Measurements from ENCODE around the gene ECT2L. TPM values are rescaled to one million over a fixed set of nuclear protein-coding genes. Genes with fewer than 3 reads are reported as not detected.

Gene ECT2L
- total and polyA plus RNA-seq, 8 donors = 0.63 to 3.3 (median 1.8) TPM; not detected in 1

DNA sequence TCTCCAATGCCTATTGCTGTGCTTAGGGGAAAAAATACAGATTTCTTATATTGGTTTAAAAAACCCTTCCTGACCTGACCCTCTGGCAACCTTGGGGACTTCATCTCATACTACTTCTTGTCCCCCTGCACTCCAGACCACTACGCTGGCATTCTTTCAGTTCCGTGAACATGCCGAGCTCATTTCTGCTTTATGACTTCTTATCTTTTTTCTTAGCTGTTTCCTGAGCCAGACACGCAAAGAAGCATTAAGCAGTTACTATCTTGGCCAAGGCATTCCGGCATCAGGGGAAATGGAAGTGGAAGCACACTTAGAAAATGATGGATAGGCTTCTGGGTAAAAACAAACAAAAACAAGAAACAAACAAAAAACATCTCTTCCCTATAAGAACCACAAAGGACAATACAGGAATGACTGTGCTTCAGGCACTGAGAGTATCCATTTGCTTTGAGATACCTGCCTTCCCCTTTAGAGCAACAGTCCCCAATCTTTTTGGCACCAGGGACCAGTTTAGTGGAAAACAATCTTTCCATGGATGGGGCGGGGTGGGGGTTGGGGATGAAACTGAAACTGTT, 26.7 kb upstream of the ECT2L start:
- no peak overlapping the region for H3K4me3 ChIP-seq
- ATAC-seq = no peak

DNA sequence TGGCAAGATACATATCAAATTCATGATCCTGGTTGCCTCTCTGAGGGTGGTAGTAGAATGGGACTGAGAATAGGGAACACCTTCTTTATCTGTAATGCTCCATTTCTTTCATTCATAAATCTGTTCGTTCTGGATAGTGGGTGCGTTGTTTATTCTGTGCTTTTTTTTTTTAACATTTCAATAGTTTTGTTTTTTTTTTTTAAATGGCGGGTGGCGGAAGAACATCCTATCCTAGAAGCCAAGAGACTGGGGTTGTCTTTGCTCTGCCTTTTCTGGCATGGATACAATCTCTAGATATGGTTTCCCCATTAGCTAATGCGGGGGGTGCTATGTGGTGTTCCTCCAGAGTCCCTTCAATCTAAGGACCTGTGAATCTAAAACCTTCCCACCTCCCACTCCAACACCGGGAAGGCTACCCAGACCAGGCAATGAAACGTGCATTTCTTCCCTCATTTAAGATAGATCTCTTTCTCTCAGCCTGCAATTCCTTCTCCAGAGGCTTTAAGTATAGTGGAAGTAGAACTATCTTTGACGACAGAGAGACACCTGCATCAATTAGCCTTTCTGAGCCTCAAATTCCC, 23.2 kb upstream of the ECT2L start:
- Histone ChIP-seq H3K9me3 (no peaks in the 10 kb centered on the region), H3K4me1 (peaks cover 8 to 24% of the 10 kb centered on the region in 2 donors), H3K27ac (peak overlapping the region; percentile 96 to 98), H3K27me3 (no peaks in the 10 kb centered on the region), H3K4me3 (peak overlapping the region; percentile 67 to 79), H3K36me3 (no peaks in the 10 kb centered on the region)
- DNase-seq (no peak), ATAC-seq (no peak)
- intact Hi-C loops (cut with DNase I) = no loop called here
- TF ChIP-seq CTCF (IDR thresholded peaks at IDR 0.05) = no peak

More for the DNA sequence above, 26.7 kb upstream of the ECT2L start:
- Histone ChIP-seq H3K27me3 (no peaks in the 10 kb centered on the region), H3K4me1 (peaks cover 3 to 13% of the 10 kb centered on the region in 2 donors), H3K27ac (no peak overlapping the region), H3K9me3 (no peaks in the 10 kb centered on the region), H3K36me3 (no peaks in the 10 kb centered on the region)
- DNase-seq = peak in 1 of 4 donors; percentile 23
- no peak for TF ChIP-seq CTCF (IDR thresholded peaks at IDR 0.05)
- intact Hi-C loops (cut with DNase I) = loop anchor here (5.0 to 10.0 kb wide), 3 partner anchors 174 to 344 kb away; no protein-coding TSS in a partner anchor

- peaks cover 8 to 24% of the 10 kb centered on the region in 2 donors for H3K4me1 ChIP-seq
- no peaks in the 10 kb centered on the region for H3K9me3 ChIP-seq
- H3K4me3 ChIP-seq = peak within 1 kb of the TSS; percentile 67 to 79
- TF ChIP-seq CTCF (IDR thresholded peaks at IDR 0.05) = no peak
- H3K27me3 ChIP-seq = no peaks in the 10 kb centered on the region
- DNase-seq = peak; percentile 93 to 100 (median 96)
- H3K36me3 ChIP-seq = no peaks in the 10 kb centered on the region
- ATAC-seq = peak; percentile 99
- intact Hi-C loops (cut with DNase I) = no loop called here
- peak within 1 kb of the TSS; percentile 96 to 98 for H3K27ac ChIP-seq
These were observed 22.5 kb upstream of the ECT2L start, which contains the start of gene CCDC28A for GRCh38 chr6:138773177-138774091. Gene CCDC28A, plus strand, starts transcription at chr6:138773769. Its CDS starts 2,352 bp downstream, at chr6:138776121.

DNA sequence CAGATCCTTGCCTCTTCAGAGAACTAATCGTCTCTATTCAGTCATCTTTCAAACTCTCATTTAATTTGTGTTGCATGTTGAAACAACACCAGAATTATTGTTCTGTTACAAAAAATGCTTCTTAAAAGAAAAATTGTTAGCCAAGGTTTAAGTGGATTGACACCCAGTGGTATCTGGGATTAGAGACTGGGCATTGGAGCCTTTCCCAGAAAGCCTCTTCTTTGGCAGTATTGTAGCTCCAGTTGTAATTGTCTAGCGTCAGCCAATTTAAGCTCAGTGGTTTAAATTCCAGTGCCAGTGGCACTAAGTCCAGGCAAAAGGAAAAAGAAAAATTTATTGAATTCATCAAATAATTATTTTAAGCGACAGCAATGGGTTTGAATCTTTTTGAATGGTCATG, 21.5 kb upstream of the ECT2L start:
- H3K27ac ChIP-seq = peak overlapping the region; percentile 96 to 98
- H3K4me1 ChIP-seq = peaks cover 8 to 19% of the 10 kb centered on the region in 2 donors
- H3K36me3 ChIP-seq = no peaks in the 10 kb centered on the region
- TF ChIP-seq CTCF (IDR thresholded peaks at IDR 0.05) = no peak
- intact Hi-C loops (cut with DNase I) = no loop called here
- ATAC-seq (no peak), DNase-seq (no peak)
- peak overlapping the region; percentile 67 to 79 for H3K4me3 ChIP-seq
- H3K27me3 ChIP-seq = no peaks in the 10 kb centered on the region
- no peaks in the 10 kb centered on the region for H3K9me3 ChIP-seq

- Histone ChIP-seq H3K4me1 (peaks cover 8 to 19% of the 10 kb centered on the region in 2 donors), H3K36me3 (peaks cover 0 to 9% of the 10 kb centered on the region in 2 donors), H3K9me3 (no peaks in the 10 kb centered on the region), H3K4me3 (no peak overlapping the region), H3K27ac (no peak overlapping the region), H3K27me3 (no peaks in the 10 kb centered on the region)
- intact Hi-C loops (cut with DNase I) = no loop called here
- ATAC-seq (no peak), DNase-seq (no peak)
- no peak for TF ChIP-seq CTCF (IDR thresholded peaks at IDR 0.05)
These were observed 19.2 kb upstream of the ECT2L start for GRCh38 chr6:138776659-138777058.

Measured in left lung (tissue), 10 donors.